Measurements from ENCODE around the gene HIPK3.

- TF ChIP-seq GATA2 (IDR thresholded peaks at IDR 0.05; ENCODE audit: low read depth, low read length) (no peak), GATA3 (IDR thresholded peaks at IDR 0.05; ENCODE audit: low read depth, low read length) (no peak)
Observed at GRCh38 chr11:33325451-33325850, 68.3 kb downstream of the HIPK3 start.

Data from SH-SY5Y (cell line).